Stimulated activated CD4-positive, alpha-beta T cell treated with anti-CD3 and anti-CD28 coated beads, Interleukin-15, amount 100 ng/mL, for 1 hour (primary cell): Measurements from ENCODE around the gene ACVRL1.

Experiments used
- DNase-seq, 2 donors: peaks; one replicate each; pipeline ENCODE4 v3.0.0-alpha.2; 2020; ENCODE audit warnings: low read depth in 1 of 2, low spot score in 1 of 2

Gene ACVRL1

DNA sequence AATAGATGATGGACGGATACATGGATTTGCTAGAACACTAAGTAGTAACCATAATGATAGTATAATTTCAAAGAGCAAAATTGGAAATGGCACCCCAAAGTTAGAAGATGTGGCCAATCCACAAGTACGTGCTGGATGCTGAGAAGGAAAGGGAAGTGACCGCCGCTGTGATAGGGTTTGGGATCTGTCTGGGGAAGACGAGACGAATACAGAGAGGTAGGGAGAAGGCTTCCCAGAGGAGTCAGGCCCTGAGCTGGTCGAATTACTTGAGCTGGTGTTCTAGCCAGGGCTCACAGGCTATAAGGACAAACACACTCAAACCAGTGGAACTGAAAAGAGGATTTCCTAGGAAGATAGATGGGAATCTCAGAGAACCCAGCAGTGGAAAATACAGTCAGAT lies 34.8 kb downstream of the ACVRL1 start:
- no peak for DNase-seq

DNA sequence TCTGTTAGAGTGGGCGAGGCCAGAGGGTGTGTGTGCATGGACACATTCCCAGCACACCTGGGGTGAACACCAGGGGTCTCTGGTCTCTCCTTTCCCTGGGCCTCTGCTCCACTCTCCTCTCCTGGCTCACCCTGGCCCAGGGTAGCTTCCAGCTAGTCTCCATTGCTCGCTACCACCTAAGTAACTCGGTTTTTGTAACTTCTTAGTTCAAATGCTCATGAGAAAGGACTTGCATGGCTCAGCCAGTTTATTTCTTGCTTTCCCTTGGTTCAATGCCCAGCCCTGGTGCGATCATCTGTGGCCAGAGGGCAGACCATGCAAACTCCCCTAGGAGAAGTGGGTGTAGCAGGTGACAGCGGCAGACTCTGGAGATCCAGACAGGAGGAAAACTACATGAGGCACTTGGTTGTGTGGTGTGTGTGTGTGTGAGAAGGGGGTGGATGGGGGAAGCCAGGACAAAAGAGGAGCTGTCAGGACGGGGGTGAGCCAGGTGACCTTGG lies 35.2 kb downstream of the ACVRL1 start:
- DNase-seq = no peak

DNA sequence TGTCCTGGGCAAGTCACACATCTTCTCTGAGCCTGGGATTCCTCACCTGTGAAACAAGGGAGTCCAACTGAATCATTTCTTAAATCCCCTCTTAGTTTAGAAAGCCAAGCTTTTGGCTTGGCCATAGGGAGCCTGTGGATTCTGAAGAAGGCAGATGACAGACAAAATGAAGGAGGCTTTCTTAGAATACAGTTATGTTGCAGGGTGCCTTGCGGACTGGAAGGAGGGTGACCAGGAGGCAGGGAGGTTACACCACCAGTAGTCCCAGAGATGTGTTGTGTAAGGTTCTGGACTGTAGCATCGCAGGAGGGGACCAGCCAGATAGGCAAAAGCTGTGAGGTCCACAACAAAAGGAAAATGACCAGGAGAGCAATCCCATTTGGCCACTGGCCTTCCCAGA lies 36.0 kb downstream of the ACVRL1 start:
- no peak for DNase-seq

GRCh38 chr12:51944608-51945233 lies 37.4 kb downstream of the ACVRL1 start:
- no peak for DNase-seq

GRCh38 chr12:51947246-51947996 lies 40.1 kb downstream of the ACVRL1 start:
- no peak for DNase-seq

- DNase-seq = no peak
These were observed 40.8 kb downstream of the ACVRL1 start for GRCh38 chr12:51948066-51948465.

DNA sequence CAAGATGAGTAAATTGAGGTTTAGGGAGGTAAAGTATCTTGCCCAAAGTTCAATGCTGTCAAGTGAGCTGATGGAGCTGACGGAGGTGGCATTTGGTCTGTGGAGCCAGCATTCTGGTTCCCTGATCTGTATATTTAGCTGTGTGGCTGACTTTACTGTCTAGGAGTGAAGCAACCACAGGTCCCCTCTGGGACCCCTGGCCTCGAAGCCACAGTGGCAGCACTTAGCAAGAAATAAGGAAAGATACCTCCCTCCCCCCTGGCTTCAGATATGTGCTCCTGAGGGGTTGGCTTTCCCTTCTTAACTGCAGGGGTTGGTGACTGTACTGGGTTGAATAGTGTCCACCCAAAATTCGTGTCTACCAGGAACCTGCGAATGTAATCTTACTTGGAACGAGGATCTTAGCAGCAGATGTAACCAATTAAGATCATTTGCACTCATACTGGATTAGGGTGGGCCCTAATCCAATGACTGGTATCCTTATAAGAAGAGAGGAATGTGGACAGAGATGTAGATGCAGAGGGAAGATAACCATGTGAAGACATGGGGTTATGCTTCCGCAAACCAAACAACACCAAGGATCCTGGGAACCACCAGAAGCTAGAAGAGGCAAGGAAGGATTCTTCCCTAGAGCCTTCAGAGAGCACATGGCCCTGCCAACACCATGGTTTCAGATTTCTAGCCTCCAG lies 42.2 kb downstream of the ACVRL1 start:
- no peak for DNase-seq

GRCh38 chr12:51950682-51951198 lies 43.4 kb downstream of the ACVRL1 start:
- DNase-seq = no peak

DNA sequence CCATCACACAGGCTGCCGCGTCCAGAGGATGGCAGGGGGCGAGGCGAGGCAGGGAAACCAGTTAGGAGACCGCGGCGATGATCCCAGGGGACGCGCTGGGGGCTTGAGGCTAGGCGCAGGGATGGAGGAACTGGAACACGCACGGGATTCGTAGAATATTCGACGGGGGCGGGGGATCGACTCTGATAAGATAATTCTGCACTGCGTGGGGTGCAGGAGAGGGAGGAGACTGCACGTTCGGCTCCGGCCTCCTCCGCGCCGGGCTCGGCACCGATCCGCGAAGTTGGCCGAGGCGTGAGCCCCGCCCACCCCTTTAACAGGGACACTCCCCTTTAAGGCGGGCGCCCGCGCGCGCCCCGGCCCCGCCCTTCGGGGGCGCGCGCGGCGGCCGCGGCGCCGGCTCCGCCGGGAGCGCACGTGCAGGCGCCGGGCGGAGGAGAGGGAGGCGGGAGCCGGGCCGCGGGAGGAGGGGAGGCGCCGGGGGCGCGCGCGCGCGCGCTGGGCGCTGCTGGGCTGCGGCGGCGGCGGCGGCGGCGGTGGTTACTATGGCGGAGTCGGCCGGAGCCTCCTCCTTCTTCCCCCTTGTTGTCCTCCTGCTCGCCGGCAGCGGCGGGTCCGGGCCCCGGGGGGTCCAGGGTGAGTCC lies 44.0 kb downstream of the ACVRL1 start, which contains the start of gene ACVR1B:
TSS of gene ACVR1B (plus strand) at position 501 of the 644 bp plus-strand sequence. CDS start at position 546, 45 bp downstream.
- DNase-seq = peak; percentile 81 to 85

DNA sequence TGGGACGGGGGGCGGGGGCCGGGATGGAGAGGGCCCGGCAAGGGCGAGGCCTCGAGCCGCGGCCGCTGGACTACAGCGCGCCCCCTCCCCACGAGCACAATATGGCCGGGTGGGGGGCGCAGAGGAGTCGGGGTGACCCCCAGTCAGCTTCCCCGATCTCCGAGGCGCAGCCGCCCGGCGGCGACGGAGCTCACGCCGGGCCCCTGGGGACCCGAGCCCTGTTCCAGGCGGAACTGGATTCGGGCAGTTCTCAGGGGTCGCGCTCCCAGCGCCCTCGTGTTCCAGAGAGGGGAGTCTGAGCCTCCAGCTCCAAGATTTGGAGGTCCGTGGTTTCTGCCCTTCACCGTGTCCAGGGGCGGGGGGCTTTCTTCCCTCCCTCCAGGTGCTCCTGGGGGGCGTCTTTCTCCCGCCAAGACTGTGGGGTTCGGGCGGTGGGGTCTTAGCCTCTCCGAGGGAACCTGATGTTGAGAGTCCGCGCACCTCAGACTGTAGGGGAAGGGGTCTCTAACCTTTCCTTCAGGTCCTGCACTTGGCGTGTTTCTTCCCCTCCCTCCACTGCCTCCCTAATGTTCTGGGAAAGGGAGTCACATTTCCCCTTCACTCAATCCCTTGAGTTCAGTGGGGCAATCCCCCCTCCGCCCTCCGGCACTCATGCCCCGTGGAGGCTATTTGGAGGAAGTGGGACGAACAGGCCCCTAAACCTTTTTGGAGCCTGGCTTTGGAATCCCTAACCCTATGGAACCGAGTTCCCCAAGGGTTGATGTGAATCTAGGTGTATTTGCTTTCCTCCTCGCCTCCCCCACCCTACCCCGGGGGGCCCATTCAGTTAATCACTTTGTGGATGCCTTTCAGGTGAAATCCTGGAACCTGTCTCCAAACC lies 44.8 kb downstream of the ACVRL1 start:
- DNase-seq = no peak

DNA sequence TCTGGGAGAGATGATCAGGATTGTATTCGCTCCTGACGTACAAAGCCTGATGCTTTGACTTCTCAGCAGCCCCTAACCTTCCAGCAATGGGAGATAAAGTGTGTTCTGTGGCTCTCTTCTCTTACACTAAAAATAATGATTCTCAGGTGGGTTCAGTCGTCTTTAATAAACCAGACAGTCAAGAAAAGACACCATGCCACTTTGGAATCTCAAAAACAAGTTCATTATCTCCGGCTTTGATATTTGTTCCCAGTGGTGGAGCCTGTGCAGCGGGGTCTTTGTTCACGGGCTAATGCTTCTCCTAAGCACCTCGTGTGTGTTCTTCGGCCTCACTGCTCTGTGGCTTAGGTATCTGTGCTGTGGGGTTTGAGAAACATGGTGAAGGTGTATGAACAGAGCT lies 45.8 kb downstream of the ACVRL1 start:
- DNase-seq = no peak

- no peak for DNase-seq
These were observed 46.6 kb downstream of the ACVRL1 start for GRCh38 chr12:51953864-51954263.

GRCh38 chr12:51954561-51955361 lies 47.5 kb downstream of the ACVRL1 start:
- no peak for DNase-seq

DNA sequence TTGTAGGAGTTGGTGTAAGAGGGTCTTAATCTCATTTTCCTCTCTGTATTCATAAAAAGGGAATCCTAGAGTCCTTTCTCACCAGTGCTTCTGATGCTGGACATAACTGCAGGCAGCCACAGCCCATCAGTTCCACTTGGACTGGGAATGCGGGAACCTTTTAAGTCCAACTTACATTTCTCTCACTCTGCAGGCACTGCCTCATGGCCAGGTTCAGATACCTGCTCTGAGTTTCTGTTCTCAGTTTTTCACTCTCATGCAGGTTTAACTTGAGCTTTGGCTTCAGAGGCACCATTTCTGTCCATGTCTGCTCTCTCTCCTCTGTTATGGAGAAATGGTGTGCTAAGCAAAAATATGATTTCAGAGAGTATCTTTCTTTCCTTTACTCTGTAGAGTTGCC lies 48.4 kb downstream of the ACVRL1 start:
- no peak for DNase-seq

- DNase-seq = no peak
These were observed 51.2 kb downstream of the ACVRL1 start for GRCh38 chr12:51958542-51958941.

DNA sequence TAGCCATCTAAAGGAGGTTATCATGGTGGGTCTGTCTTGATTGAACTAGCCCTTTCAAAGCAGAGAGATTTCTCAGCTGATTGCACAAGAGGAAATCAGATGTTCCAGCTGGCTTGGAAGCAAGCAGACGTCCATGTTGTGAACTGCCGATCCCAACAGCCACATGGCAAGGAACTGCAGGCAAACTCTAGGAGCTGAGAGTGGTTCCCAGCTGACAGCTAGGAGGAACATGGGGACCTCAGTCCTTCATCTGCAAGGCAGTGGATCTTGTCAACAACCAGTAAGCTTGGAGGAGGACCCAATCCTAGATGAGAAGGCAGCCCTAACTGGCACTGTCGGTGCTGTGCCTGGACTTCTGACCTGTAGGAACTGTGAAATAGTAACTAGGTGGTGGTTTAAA lies 51.9 kb downstream of the ACVRL1 start:
- no peak for DNase-seq

DNA sequence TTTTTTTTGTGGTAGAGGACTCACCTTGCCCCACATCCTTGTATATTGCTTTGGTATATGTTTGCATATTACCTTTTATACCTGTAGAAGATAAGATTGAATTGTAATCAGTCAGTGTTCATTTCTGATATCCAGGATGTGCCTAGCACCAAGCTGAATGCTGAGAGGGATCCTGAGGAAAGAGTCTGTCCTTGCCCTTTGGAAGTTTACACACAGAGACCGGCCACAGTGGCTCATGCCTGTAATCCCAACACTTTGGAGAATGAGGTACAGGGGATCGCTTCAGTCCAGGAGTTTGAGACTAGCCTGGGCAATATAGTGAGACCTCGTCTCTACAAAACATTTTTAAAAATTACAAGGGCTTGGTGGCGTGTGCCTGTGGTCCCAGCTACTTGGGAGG lies 52.6 kb downstream of the ACVRL1 start:
- DNase-seq = no peak

- no peak for DNase-seq
These were observed 53.2 kb downstream of the ACVRL1 start for GRCh38 chr12:51960488-51960887.

DNA sequence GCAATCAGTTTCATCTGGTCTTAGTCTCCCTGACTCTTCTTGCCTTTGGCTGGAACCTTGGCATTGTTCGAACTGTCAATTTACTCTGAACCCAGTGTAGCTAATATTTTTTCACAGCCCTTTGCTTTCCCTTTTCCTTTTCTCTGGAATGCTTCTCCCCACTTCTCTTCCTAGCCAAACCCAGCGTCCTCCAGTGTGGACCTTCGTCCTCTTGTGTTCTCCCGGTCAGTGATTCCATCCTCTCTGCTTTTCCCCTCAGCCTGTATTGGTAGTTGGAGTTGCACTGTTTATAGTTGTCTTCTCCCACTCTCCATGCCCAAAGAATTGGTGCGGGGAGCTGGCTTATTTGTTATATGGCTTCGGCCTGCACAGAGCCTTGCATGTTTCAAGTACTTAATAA lies 53.6 kb downstream of the ACVRL1 start:
- no peak for DNase-seq

DNA sequence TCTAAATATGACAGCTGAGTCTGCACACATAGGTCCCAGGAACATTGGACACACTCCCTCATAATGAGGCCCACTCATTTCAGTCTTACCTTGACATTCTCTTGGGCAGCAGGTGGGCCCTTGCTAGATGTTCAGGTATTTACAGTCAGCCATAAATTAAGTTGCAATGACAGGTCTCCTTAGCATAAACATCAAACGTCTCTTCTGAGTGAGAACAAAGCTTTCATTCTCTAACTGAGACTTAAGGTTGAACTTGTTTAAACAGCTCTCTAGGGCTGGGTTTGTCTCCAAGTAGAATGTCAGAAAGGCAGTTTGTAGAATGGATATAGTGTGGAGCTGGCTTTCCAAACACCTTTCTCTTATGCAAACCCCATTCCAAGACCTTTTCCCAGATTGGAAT lies 54.5 kb downstream of the ACVRL1 start:
- DNase-seq = no peak
